Endothelial cell of umbilical vein (primary cell): ENCODE results near the gene PUS1. TPM values are rescaled to one million over a fixed set of nuclear protein-coding genes. Genes with fewer than 3 reads are reported as not detected.

Source experiments
- BruUV-seq: library from RNA; stranded (reverse); fragments of 400-500 nt; replicated peaks from 2 replicates; lab custom pipeline; 2021; lab: Mats Ljungman, UMichigan
- CTCF ChIA-PET: fragments of 300-600, 350-600 bp; sonication (Branson Sonifier 250); formaldehyde crosslinking; loops from one replicate; lab custom pipeline; 2021; ENCODE audit warnings: antibody characterized with exemption, inconsistent platforms; lab: Charles Lee
- POLR2A ChIA-PET: fragments of 300-600, 350-600 bp; sonication (Branson Sonifier 250); formaldehyde crosslinking; loops from one replicate; lab custom pipeline; 2021; ENCODE audit warnings: antibody characterized with exemption, inconsistent platforms; lab: Charles Lee
- DNase-seq: peaks from one replicate; pipeline ENCODE4 v3.0.0-alpha.2; 2011; ENCODE audit warnings: low read depth, low spot score
- FAIRE-seq: peaks from 2 replicates; lab custom pipeline; 2011; peaks lifted over from hg19 to GRCh38; lab: Jason Lieb, UNC
- H2AFZ ChIP-seq: 2 replicates; pipeline ENCODE4 v1.6.0; 2012; ENCODE audit warnings: low read depth, low read length, control low read depth, inconsistent platforms
- H3K27ac ChIP-seq: 2 replicates; pipeline ENCODE4 v1.5.1; 2011; ENCODE audit warnings: low read depth, mild to moderate bottlenecking, control low read depth, low read length, moderate library complexity; ENCODE audit not compliant: insufficient read depth
- H3K27me3 ChIP-seq, 2 experiments: 2 replicates each; pipeline versions ENCODE4 v1.6.0 to v1.6.1; 2011; ENCODE audit warnings: low read length in 2 of 2, mixed read lengths in 1 of 2; ENCODE audit not compliant: control insufficient read depth in 2 of 2, insufficient read depth in 2 of 2
- H3K36me3 ChIP-seq, 2 experiments: 2 replicates in 1 of 2; 3 replicates in 1 of 2; pipeline ENCODE4 v1.5.1; 2011; ENCODE audit warnings: low read length in 2 of 2, mild to moderate bottlenecking in 1 of 2, moderate library complexity in 1 of 2; ENCODE audit not compliant: control insufficient read depth in 2 of 2, insufficient read depth in 2 of 2; ENCODE audit errors: extremely low read depth in 1 of 2
- H3K4me1 ChIP-seq: 3 replicates; pipeline ENCODE4 v1.5.1; 2011; ENCODE audit warnings: mild to moderate bottlenecking, low read length; ENCODE audit not compliant: control insufficient read depth, insufficient read depth; ENCODE audit errors: extremely low read depth
- H3K4me2 ChIP-seq: 2 replicates; pipeline ENCODE4 v1.6.1; 2011; ENCODE audit warnings: low read length, control low read depth, mixed read lengths; ENCODE audit not compliant: insufficient read depth
- H3K4me3 ChIP-seq, 3 experiments: fragments of 200-600 bp in 1 of 3; sonication (generic), shearing (Covaris generic) in 1 of 3; replicated peaks in 1 of 3; 2 replicates each; pipeline ENCODE4 v1.5.1; 2011 to 2016; ENCODE audit warnings: control low read depth in 3 of 3, low read length in 3 of 3, mild to moderate bottlenecking in 2 of 3, inconsistent platforms in 1 of 3, low read depth in 1 of 3, moderate library complexity in 1 of 3; ENCODE audit not compliant: insufficient read depth in 1 of 3
- H3K79me2 ChIP-seq: 2 replicates; pipeline ENCODE4 v1.6.0; 2012; ENCODE audit warnings: low read length, inconsistent platforms; ENCODE audit not compliant: control insufficient read depth, insufficient read depth
- H3K9ac ChIP-seq: replicated peaks from 2 replicates; pipeline ENCODE3; 2011; ENCODE audit warnings: low read length, control low read depth; ENCODE audit not compliant: insufficient read depth; ENCODE audit errors: extremely low read depth
- H3K9me1 ChIP-seq: replicated peaks from 3 replicates; pipeline ENCODE4 v1.6.0; 2011; ENCODE audit warnings: mild to moderate bottlenecking, low read length; ENCODE audit not compliant: control insufficient read depth, insufficient read depth; ENCODE audit errors: extremely low read depth
- H3K9me3 ChIP-seq: replicated peaks from 2 replicates; pipeline ENCODE4 v1.5.1; 2012; ENCODE audit warnings: low read length, inconsistent platforms; ENCODE audit not compliant: control insufficient read depth, insufficient read depth
- H4K20me1 ChIP-seq: replicated peaks from 2 replicates; pipeline ENCODE3; 2011; ENCODE audit warnings: mild to moderate bottlenecking, low read length; ENCODE audit not compliant: control insufficient read depth, insufficient read depth; ENCODE audit errors: extremely low read depth
- EZH2 ChIP-seq: IDR thresholded peaks from 2 replicates; pipeline ENCODE4 v1.6.1; 2012; ENCODE audit warnings: borderline replicate concordance, low read depth, mild to moderate bottlenecking, moderate library complexity, low read length, inconsistent platforms; ENCODE audit not compliant: severe bottlenecking
- FOS ChIP-seq: IDR thresholded peaks from 2 replicates; pipeline ENCODE4 v1.6.1; 2011; ENCODE audit warnings: mild to moderate bottlenecking, low read length, moderate library complexity, borderline replicate concordance; ENCODE audit not compliant: insufficient read depth
- GATA2 ChIP-seq: IDR thresholded peaks from 2 replicates; pipeline ENCODE4 v1.7.0; 2011; ENCODE audit warnings: low read depth, mild to moderate bottlenecking, moderate library complexity, mixed read lengths, low read length; ENCODE audit not compliant: insufficient read length, insufficient read depth
- JUN ChIP-seq: IDR thresholded peaks from 2 replicates; pipeline ENCODE4 v1.6.1; 2011; ENCODE audit warnings: borderline replicate concordance, low read depth; ENCODE audit not compliant: insufficient read length, insufficient read depth
- MYC ChIP-seq: IDR thresholded peaks from one replicate; pipeline ENCODE4 v1.6.1; 2011; ENCODE audit warnings: mild to moderate bottlenecking, low read depth, low read length
- POLR2A ChIP-seq: IDR thresholded peaks from 2 replicates; pipeline ENCODE4 v1.6.1; 2012; ENCODE audit warnings: low read depth, mild to moderate bottlenecking, control low read depth, low read length
- POLR2AphosphoS5 ChIP-seq: IDR thresholded peaks from 2 replicates; pipeline ENCODE4 v1.6.1; 2012; ENCODE audit warnings: low read depth, mild to moderate bottlenecking, control low read depth, low read length, moderate library complexity; ENCODE audit not compliant: insufficient read depth
- dilution Hi-C: fragments of 300-500 bp; cut with MboI; formaldehyde crosslinking; loops from one replicate; pipeline ENCODE4 v1.15.0; 2019; ENCODE audit warnings: low sequenced_read_pairs; ENCODE audit not compliant: extremely low pct_ligation_motif_present
- intact Hi-C: fragments of 100-400 bp; cut with micrococcal nuclease; formaldehyde crosslinking; loops from one replicate; pipeline ENCODE4 v1.10.0; 2022
- polyA plus RNA-seq, 4 experiments: library from polyadenylated mRNA; depleted of rRNA in 3 of 4; stranded (reverse) in 3 of 4; unstranded in 1 of 4; fragments of >200 nt; gene quantifications; 2 replicates each; pipeline versions ENCODE4 v1.2.1 to v1.2.3, GENCODE V29; 2011 to 2012; ENCODE audit warnings: missing spikeins in 1 of 4
- total RNA-seq: library from RNA; stranded (reverse); gene quantifications from 2 replicates; pipeline ENCODE4 v1.2.3, GENCODE V29; 2021
- TF ChIP-seq, protein P1 (sequence below): IDR thresholded peaks from 2 replicates; pipeline ENCODE4 v1.6.1; 2011; ENCODE audit not compliant: insufficient read depth, insufficient read length
- TF ChIP-seq, protein P2 (sequence below), 2 donors: IDR thresholded peaks; 1 replicate in 1 of 2; 2 replicates in 1 of 2; pipeline ENCODE4 v1.5.1; 2011; ENCODE audit warnings: low read length in 2 of 2, mild to moderate bottlenecking in 2 of 2, moderate library complexity in 2 of 2, control low read depth in 1 of 2, inconsistent platforms in 1 of 2, low read depth in 1 of 2; ENCODE audit not compliant: insufficient read depth in 1 of 2; ENCODE audit errors: extremely low read depth in 1 of 2

PUS1 gene
- total and polyA plus RNA-seq, 2 donors (not counting 3 experiments of a cell fraction or from before 2014, with no cell fraction given) = 33.9 to 52.2 TPM

- dilution Hi-C loops = no loop called here
- ChIA-PET POLR2A (no interaction called here), CTCF (no interaction called here)
- Histone ChIP-seq H3K36me3 (peaks cover 3 to 8% of the 10 kb centered on the region in 2 experiments), H3K4me1 (no peaks in the 10 kb centered on the region), H3K27me3 (no peaks in the 10 kb centered on the region), H2AFZ (no peak overlapping the region), H3K9me1 (no peaks in the 10 kb centered on the region), H3K79me2 (no peaks in the 10 kb centered on the region), H3K4me2 (no peak overlapping the region), H4K20me1 (no peaks in the 10 kb centered on the region), H3K9ac (no peak overlapping the region), H3K4me3 (no peak overlapping the region), H3K27ac (no peak overlapping the region), H3K9me3 (no peaks in the 10 kb centered on the region)
- DNase-seq (no peak), FAIRE-seq (no peak)
- intact Hi-C loops = no loop called here
- TF ChIP-seq POLR2AphosphoS5 (no peak), EZH2 (no peak), POLR2A (no peak), GATA2 (no peak), FOS (no peak), JUN (no peak), MYC (no peak)
- TF ChIP-seq, protein P1, sequence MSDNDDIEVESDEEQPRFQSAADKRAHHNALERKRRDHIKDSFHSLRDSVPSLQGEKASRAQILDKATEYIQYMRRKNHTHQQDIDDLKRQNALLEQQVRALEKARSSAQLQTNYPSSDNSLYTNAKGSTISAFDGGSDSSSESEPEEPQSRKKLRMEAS = no peak
- TF ChIP-seq, protein P2, sequence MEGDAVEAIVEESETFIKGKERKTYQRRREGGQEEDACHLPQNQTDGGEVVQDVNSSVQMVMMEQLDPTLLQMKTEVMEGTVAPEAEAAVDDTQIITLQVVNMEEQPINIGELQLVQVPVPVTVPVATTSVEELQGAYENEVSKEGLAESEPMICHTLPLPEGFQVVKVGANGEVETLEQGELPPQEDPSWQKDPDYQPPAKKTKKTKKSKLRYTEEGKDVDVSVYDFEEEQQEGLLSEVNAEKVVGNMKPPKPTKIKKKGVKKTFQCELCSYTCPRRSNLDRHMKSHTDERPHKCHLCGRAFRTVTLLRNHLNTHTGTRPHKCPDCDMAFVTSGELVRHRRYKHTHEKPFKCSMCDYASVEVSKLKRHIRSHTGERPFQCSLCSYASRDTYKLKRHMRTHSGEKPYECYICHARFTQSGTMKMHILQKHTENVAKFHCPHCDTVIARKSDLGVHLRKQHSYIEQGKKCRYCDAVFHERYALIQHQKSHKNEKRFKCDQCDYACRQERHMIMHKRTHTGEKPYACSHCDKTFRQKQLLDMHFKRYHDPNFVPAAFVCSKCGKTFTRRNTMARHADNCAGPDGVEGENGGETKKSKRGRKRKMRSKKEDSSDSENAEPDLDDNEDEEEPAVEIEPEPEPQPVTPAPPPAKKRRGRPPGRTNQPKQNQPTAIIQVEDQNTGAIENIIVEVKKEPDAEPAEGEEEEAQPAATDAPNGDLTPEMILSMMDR (IDR thresholded peaks at IDR 0.05; ENCODE audit: extremely low read depth in 1 of 2, insufficient read depth in 1 of 2, low read depth in 1 of 2, low read length in 2 of 2) = no peak
- no TSS peak for BruUV-seq
Observed at GRCh38 chr12:131905081-131905629, 23.9 kb upstream of the PUS1 start.
